SK-N-SH (cell line): Measurements from ENCODE around the gene PRSS56. TPM values are rescaled to one million over a fixed set of nuclear protein-coding genes. Genes with fewer than 3 reads are reported as not detected.

Experiments
- CTCF ChIA-PET: fragments of 300-600, 350-600 bp; formaldehyde crosslinking; extraction: SDS; loops from one replicate; lab custom pipeline; 2021; lab: Yijun Ruan, JAX
- POLR2A ChIA-PET: fragments of 350-600 bp; sonication (Branson Sonifier 250); formaldehyde crosslinking; extraction: SDS; loops from one replicate; lab custom pipeline; 2020; ENCODE audit warnings: antibody characterized with exemption, inconsistent platforms; lab: Yijun Ruan, JAX
- DNase-seq: peaks from one replicate; pipeline ENCODE4 v3.0.0; 2012
- H2AFZ ChIP-seq: fragments of 200-600 bp; sonication (generic); 2 replicates; pipeline ENCODE4 v1.8.1; 2016; ENCODE audit warnings: antibody characterized with exemption, mild to moderate bottlenecking, low read depth
- H3F3A ChIP-seq: fragments of 200-600 bp; sonication (generic); replicated peaks from 2 replicates; pipeline ENCODE3; 2016; ENCODE audit warnings: antibody characterized with exemption, mild to moderate bottlenecking; ENCODE audit not compliant: insufficient read depth
- H3K27ac ChIP-seq, 2 experiments: fragments of 200-500 bp in 1 of 2; fragments of 200-600 bp in 1 of 2; sonication (Bioruptor generic) in 1 of 2; sonication (generic), shearing (Covaris generic) in 1 of 2; 2 replicates each; pipeline versions ENCODE4 v1.5.1 to v1.6.1; 2014 to 2016; ENCODE audit warnings: low read depth in 2 of 2, inconsistent platforms in 1 of 2, low read length in 1 of 2, mild to moderate bottlenecking in 1 of 2, mixed read lengths in 1 of 2
- H3K27me3 ChIP-seq: fragments of 200-600 bp; sonication (generic), shearing (Covaris generic); 2 replicates; pipeline ENCODE4 v1.6.1; 2016; ENCODE audit warnings: mixed run types; ENCODE audit not compliant: insufficient read depth
- H3K36me3 ChIP-seq, 2 experiments: fragments of 200-500 bp in 1 of 2; fragments of 200-600 bp in 1 of 2; sonication (Bioruptor generic) in 1 of 2; sonication (generic) in 1 of 2; replicated peaks in 1 of 2; 2 replicates each; pipeline versions ENCODE3 to v1.5.1; 2014 to 2016; ENCODE audit warnings: low read length in 1 of 2, mild to moderate bottlenecking in 1 of 2; ENCODE audit not compliant: insufficient read depth in 2 of 2, control insufficient read depth in 1 of 2
- H3K4me1 ChIP-seq, 2 experiments: fragments of 200-500 bp in 1 of 2; fragments of 200-600 bp in 1 of 2; sonication (Bioruptor generic) in 1 of 2; sonication (generic), shearing (Covaris generic) in 1 of 2; 2 replicates each; pipeline versions ENCODE4 v1.5.1 to v1.6.1; 2014 to 2016; ENCODE audit warnings: low read depth in 1 of 2, low read length in 1 of 2, mixed run types in 1 of 2; ENCODE audit not compliant: insufficient read depth in 2 of 2, control insufficient read depth in 1 of 2
- H3K4me2 ChIP-seq: fragments of 200-600 bp; sonication (generic), shearing (Covaris generic); 2 replicates; pipeline ENCODE4 v1.6.1; 2017; ENCODE audit warnings: mixed run types
- H3K4me3 ChIP-seq, 2 experiments: fragments of 200-500 bp in 1 of 2; fragments of 200-600 bp in 1 of 2; sonication (Bioruptor generic) in 1 of 2; sonication (generic), shearing (Covaris generic) in 1 of 2; 2 replicates each; pipeline versions ENCODE4 v1.5.1 to v1.8.1; 2014 to 2016; ENCODE audit warnings: low read depth in 2 of 2, inconsistent platforms in 1 of 2, low read length in 1 of 2, mild to moderate bottlenecking in 1 of 2, mixed read lengths in 1 of 2, moderate library complexity in 1 of 2
- H3K79me2 ChIP-seq: fragments of 200-600 bp; sonication (generic); 2 replicates; pipeline ENCODE4 v1.8.1; 2017; ENCODE audit warnings: mild to moderate bottlenecking; ENCODE audit not compliant: insufficient read depth
- H3K9ac ChIP-seq: fragments of 200-600 bp; sonication (generic); 2 replicates; pipeline ENCODE4 v1.6.1; 2017; ENCODE audit warnings: mixed run types
- H3K9me2 ChIP-seq: fragments of 200-600 bp; sonication (generic); 2 replicates; pipeline ENCODE4 v1.6.1; 2017; ENCODE audit warnings: mixed run types
- H3K9me3 ChIP-seq: fragments of 200-600 bp; sonication (generic); 2 replicates; pipeline ENCODE4 v1.6.1; 2017; ENCODE audit warnings: mixed run types, mild to moderate bottlenecking, moderate library complexity
- H4K20me1 ChIP-seq: fragments of 200-600 bp; sonication (generic); 2 replicates; pipeline ENCODE4 v1.6.1; 2017; ENCODE audit warnings: mild to moderate bottlenecking, mixed run types; ENCODE audit not compliant: insufficient read depth
- CHD2 ChIP-seq: fragments of 150-350 bp; IDR thresholded peaks from 2 replicates; pipeline ENCODE4 v1.6.1; 2018; ENCODE audit warnings: low read length; ENCODE audit not compliant: partially characterized antibody
- CTCF ChIP-seq: fragments of 200-600 bp; sonication (generic); IDR thresholded peaks from 2 replicates; pipeline ENCODE4 v1.6.1; 2017; ENCODE audit warnings: antibody characterized with exemption, mild to moderate bottlenecking, moderate library complexity
- EP300 ChIP-seq, 2 experiments: IDR thresholded peaks; 2 replicates each; pipeline versions ENCODE4 v1.4.0 to v1.6.1; 2012; ENCODE audit warnings: borderline replicate concordance in 1 of 2, low read depth in 1 of 2, low read length in 1 of 2
- FOXJ3 ChIP-seq: sonication (generic); formaldehyde crosslinking; IDR thresholded peaks from 2 replicates; pipeline ENCODE4 v1.5.1; 2020; ENCODE audit warnings: mild to moderate bottlenecking, missing genetic modification reagents
- FOXM1 ChIP-seq: IDR thresholded peaks from 2 replicates; pipeline ENCODE4 v1.4.0; 2012; ENCODE audit warnings: low read depth, mild to moderate bottlenecking
- GABPA ChIP-seq: IDR thresholded peaks from 2 replicates; pipeline ENCODE4 v1.4.0; 2012; ENCODE audit warnings: low read depth, mild to moderate bottlenecking
- IRF3 ChIP-seq: fragments of 150-350 bp; IDR thresholded peaks from 2 replicates; pipeline ENCODE4 v1.6.1; 2016; ENCODE audit warnings: mild to moderate bottlenecking, low read depth, low read length
- MAX ChIP-seq: IDR thresholded peaks from 2 replicates; pipeline ENCODE4 v1.4.0; 2012; ENCODE audit warnings: low read depth
- NRF1 ChIP-seq: IDR thresholded peaks from 2 replicates; pipeline ENCODE4 v1.6.1; 2012; ENCODE audit warnings: low read depth, mild to moderate bottlenecking, low read length
- PBX3 ChIP-seq: IDR thresholded peaks from 2 replicates; pipeline ENCODE4; 2012
- POLR2AphosphoS5 ChIP-seq: IDR thresholded peaks from 2 replicates; pipeline ENCODE4 v1.6.1; 2012; ENCODE audit warnings: low read depth, low read length
- RAD21 ChIP-seq: IDR thresholded peaks from 2 replicates; pipeline ENCODE4 v1.6.1; 2012; ENCODE audit warnings: mild to moderate bottlenecking, low read length
- RXRA ChIP-seq: IDR thresholded peaks from 2 replicates; pipeline ENCODE4 v1.4.0; 2012; ENCODE audit warnings: low read depth, mild to moderate bottlenecking, borderline replicate concordance
- SMC3 ChIP-seq: IDR thresholded peaks from 2 replicates; pipeline ENCODE4 v1.6.1; 2012; ENCODE audit warnings: low read depth, low read length, improper control_type of control experiment
- USF2 ChIP-seq: fragments of 150-350 bp; IDR thresholded peaks from 2 replicates; pipeline ENCODE4 v1.6.1; 2017; ENCODE audit warnings: antibody characterized with exemption, low read length, low read depth, borderline replicate concordance
- ZBTB33 ChIP-seq: IDR thresholded peaks from 2 replicates; pipeline ENCODE4 v1.4.0; 2012; ENCODE audit warnings: low read depth, borderline replicate concordance
- WGBS: methylation state at CpG from one replicate; pipeline ENCODE4 v1.1.6; 2017; ENCODE audit warnings: low lambda C conversion rate; 5-methylcytosine and 5-hydroxymethylcytosine counted together
- polyA plus RNA-seq, 3 experiments: library from polyadenylated mRNA; depleted of rRNA; stranded (reverse); fragments of >200 nt; gene quantifications; 2 replicates each; pipeline ENCODE4 v1.2.3, GENCODE V29; 2012

Gene PRSS56
- polyA plus RNA-seq, 1 of the 3 experiments (the other 2 are of a cell fraction) = not detected

- Histone ChIP-seq H3K4me1 (peaks cover 0 to 23% of the 10 kb centered on the region in 2 experiments; a peak in 1 of 4 replicates), H3K27ac (no peak overlapping the region), H4K20me1 (no peaks in the 10 kb centered on the region), H3K36me3 (no peaks in the 10 kb centered on the region), H3K9ac (no peak overlapping the region), H3K79me2 (no peaks in the 10 kb centered on the region), H3F3A (no peaks in the 10 kb centered on the region), H3K9me3 (no peaks in the 10 kb centered on the region), H3K4me2 (peak overlapping the region; percentile 65; the same call in 1 of the 2 replicates), H3K9me2 (no peaks in the 10 kb centered on the region), H3K27me3 (peaks cover 29% of the 10 kb centered on the region)
- peak; percentile 96 for DNase-seq
- WGBS = 0% methylated on average over 10 of the region's 66 CpGs
- CTCF ChIA-PET = interaction anchor here (0.6 to 9.7 kb wide), 48 partner anchors 10 to 921 kb away, joined by 3 to 196 read pairs (median 4); partner anchors contain the start of genes CHRNG, EIF4E2 and TIGD1
- POLR2A ChIA-PET = no interaction called here
- peak; percentile 71 for TF ChIP-seq CTCF
- peak; percentile 64 for TF ChIP-seq SMC3
- TF ChIP-seq NRF1 = no peak
- TF ChIP-seq RAD21 = peak; percentile 78
- TF ChIP-seq, all 33 proteins: peak for 3
- Histone ChIP-seq H3K4me3 (peak overlapping the region; percentile 9 to 44; a peak in 2 of 4 replicates), H2AFZ (no peak overlapping the region)
These were observed 1.9 kb downstream of the PRSS56 start for GRCh38 chr2:232521959-232522622.

GRCh38 chr2:232522623-232523401 is 2.6 kb downstream of the PRSS56 start:
- Histone ChIP-seq H3F3A (no peaks in the 10 kb centered on the region), H3K36me3 (no peaks in the 10 kb centered on the region), H3K27ac (no peak overlapping the region), H3K9me3 (no peaks in the 10 kb centered on the region), H2AFZ (no peak overlapping the region), H3K4me1 (peaks cover 0 to 23% of the 10 kb centered on the region in 2 experiments; a peak in 1 of 4 replicates), H3K9me2 (no peaks in the 10 kb centered on the region), H3K4me3 (no peak overlapping the region; a peak in 1 of 4 replicates), H3K4me2 (peak overlapping the region; percentile 65; the same call in 1 of the 2 replicates), H3K79me2 (no peaks in the 10 kb centered on the region), H3K27me3 (peaks cover 29% of the 10 kb centered on the region), H3K9ac (no peak overlapping the region), H4K20me1 (no peaks in the 10 kb centered on the region)
- 33% methylated on average over 22 of the region's 46 CpGs for WGBS
- no peak for DNase-seq
- CTCF ChIA-PET = interaction anchor here (0.6 to 9.7 kb wide), 52 partner anchors 10 to 920 kb away, joined by 3 to 196 read pairs (median 4); partner anchors contain the start of genes EIF4E2 and TIGD1
- POLR2A ChIA-PET = no interaction called here
- no peak for TF ChIP-seq ZBTB33
- no peak for TF ChIP-seq EP300 (IDR thresholded peaks at IDR 0.05; ENCODE audit: borderline replicate concordance in 1 of 2, low read depth in 1 of 2, low read length in 1 of 2)
- no peak for TF ChIP-seq CHD2
- TF ChIP-seq GABPA = no peak
- no peak for TF ChIP-seq FOXJ3 (CRISPR knock-in tag)
- no peak for TF ChIP-seq IRF3
- no peak for TF ChIP-seq USF2
- TF ChIP-seq MAX = no peak
- TF ChIP-seq PBX3 = no peak
- TF ChIP-seq FOXM1 = no peak
- TF ChIP-seq RXRA = no peak
- TF ChIP-seq NRF1 = no peak
- TF ChIP-seq SMC3 = no peak
- TF ChIP-seq POLR2AphosphoS5 = no peak
